Measurements from ENCODE around the gene REV1.

REV1 gene

DNA sequence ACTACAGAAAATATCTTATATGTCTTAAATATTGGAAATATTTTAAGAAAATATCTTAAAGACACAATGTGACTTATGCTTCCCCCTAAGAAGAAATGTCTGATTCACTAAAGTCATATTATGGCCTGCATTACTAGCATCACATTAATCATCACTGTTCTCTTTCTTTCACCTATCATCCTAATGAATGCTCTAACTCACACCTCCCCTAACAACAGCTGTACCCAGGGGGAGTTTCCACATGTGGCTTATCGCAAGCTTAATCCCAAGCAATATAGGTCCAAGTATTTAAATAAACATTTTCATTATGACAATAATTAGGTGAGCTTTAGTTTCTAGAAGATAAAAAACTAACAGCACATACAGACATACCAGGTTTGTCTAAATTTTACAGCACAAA is 39.6 kb downstream of the REV1 start:
- H3K4me3 ChIP-seq (replicated peaks; ENCODE audit: insufficient read depth, low read length) = no peak overlapping the region
- TF ChIP-seq CTCF (IDR thresholded peaks at IDR 0.05; ENCODE audit: insufficient read depth, low read length) (no peak), GABPA (IDR thresholded peaks at IDR 0.05; ENCODE audit: low read depth) (no peak), POLR2AphosphoS5 (IDR thresholded peaks at IDR 0.05; ENCODE audit: low read depth) (no peak), SPI1 (IDR thresholded peaks at IDR 0.05; ENCODE audit: borderline replicate concordance, low read depth) (no peak)
- TF ChIP-seq, protein P1, sequence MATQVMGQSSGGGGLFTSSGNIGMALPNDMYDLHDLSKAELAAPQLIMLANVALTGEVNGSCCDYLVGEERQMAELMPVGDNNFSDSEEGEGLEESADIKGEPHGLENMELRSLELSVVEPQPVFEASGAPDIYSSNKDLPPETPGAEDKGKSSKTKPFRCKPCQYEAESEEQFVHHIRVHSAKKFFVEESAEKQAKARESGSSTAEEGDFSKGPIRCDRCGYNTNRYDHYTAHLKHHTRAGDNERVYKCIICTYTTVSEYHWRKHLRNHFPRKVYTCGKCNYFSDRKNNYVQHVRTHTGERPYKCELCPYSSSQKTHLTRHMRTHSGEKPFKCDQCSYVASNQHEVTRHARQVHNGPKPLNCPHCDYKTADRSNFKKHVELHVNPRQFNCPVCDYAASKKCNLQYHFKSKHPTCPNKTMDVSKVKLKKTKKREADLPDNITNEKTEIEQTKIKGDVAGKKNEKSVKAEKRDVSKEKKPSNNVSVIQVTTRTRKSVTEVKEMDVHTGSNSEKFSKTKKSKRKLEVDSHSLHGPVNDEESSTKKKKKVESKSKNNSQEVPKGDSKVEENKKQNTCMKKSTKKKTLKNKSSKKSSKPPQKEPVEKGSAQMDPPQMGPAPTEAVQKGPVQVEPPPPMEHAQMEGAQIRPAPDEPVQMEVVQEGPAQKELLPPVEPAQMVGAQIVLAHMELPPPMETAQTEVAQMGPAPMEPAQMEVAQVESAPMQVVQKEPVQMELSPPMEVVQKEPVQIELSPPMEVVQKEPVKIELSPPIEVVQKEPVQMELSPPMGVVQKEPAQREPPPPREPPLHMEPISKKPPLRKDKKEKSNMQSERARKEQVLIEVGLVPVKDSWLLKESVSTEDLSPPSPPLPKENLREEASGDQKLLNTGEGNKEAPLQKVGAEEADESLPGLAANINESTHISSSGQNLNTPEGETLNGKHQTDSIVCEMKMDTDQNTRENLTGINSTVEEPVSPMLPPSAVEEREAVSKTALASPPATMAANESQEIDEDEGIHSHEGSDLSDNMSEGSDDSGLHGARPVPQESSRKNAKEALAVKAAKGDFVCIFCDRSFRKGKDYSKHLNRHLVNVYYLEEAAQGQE (IDR thresholded peaks at IDR 0.05; ENCODE audit: insufficient replicate concordance, low read depth) = no peak
- no peaks in the 10 kb centered on the region for H3K27me3 ChIP-seq (ENCODE audit: insufficient read depth, poor library complexity, severe bottlenecking)
- no peak for DNase-seq (ENCODE audit: low read depth in 1 of 2, low spot score in 1 of 2)
- H3K27ac ChIP-seq (replicated peaks) = no peak overlapping the region

- DNase-seq (ENCODE audit: low read depth in 1 of 2, low spot score in 1 of 2) = no peak
- H3K27ac ChIP-seq (replicated peaks) = no peak overlapping the region
- TF ChIP-seq CTCF (IDR thresholded peaks at IDR 0.05; ENCODE audit: insufficient read depth, low read length) = no peak
- TF ChIP-seq SPI1 (IDR thresholded peaks at IDR 0.05; ENCODE audit: borderline replicate concordance, low read depth) = no peak
- TF ChIP-seq GABPA (IDR thresholded peaks at IDR 0.05; ENCODE audit: low read depth) = no peak
- no peak for TF ChIP-seq POLR2AphosphoS5 (IDR thresholded peaks at IDR 0.05; ENCODE audit: low read depth)
- TF ChIP-seq, protein P1 (IDR thresholded peaks at IDR 0.05; ENCODE audit: insufficient replicate concordance, low read depth) = no peak
- no peak overlapping the region for H3K4me3 ChIP-seq (replicated peaks; ENCODE audit: insufficient read depth, low read length)
- H3K27me3 ChIP-seq (ENCODE audit: insufficient read depth, poor library complexity, severe bottlenecking) = no peaks in the 10 kb centered on the region
Observed at GRCh38 chr2:99448556-99448955, 41.3 kb downstream of the REV1 start.

- Histone ChIP-seq H3K27ac (replicated peaks) (no peak overlapping the region), H3K27me3 (ENCODE audit: insufficient read depth, poor library complexity, severe bottlenecking) (no peaks in the 10 kb centered on the region), H3K4me3 (replicated peaks; ENCODE audit: insufficient read depth, low read length) (no peak overlapping the region)
- TF ChIP-seq CTCF (IDR thresholded peaks at IDR 0.05; ENCODE audit: insufficient read depth, low read length) (no peak), POLR2AphosphoS5 (IDR thresholded peaks at IDR 0.05; ENCODE audit: low read depth) (no peak), GABPA (IDR thresholded peaks at IDR 0.05; ENCODE audit: low read depth) (no peak), SPI1 (IDR thresholded peaks at IDR 0.05; ENCODE audit: borderline replicate concordance, low read depth) (no peak)
- TF ChIP-seq, protein P1 (IDR thresholded peaks at IDR 0.05; ENCODE audit: insufficient replicate concordance, low read depth) = no peak
- DNase-seq (ENCODE audit: low read depth in 1 of 2, low spot score in 1 of 2) = no peak
Observed at GRCh38 chr2:99445065-99445464, 44.8 kb downstream of the REV1 start.

All from HL-60 (cell line).